CD14-positive monocyte (primary cell): ENCODE data around the gene MAST1. TPM values are rescaled to one million over a fixed set of nuclear protein-coding genes. Genes with fewer than 3 reads are reported as not detected.
A peak's percentile ranks its signal among the peaks of the same experiment; 100 is the strongest.

Experiments
- DNase-seq, 3 donors: peaks; one replicate each; pipeline ENCODE4 v3.0.0-alpha.2; 2011 to 2022
- H2AFZ ChIP-seq: 2 replicates; pipeline ENCODE4 v1.6.0; 2012; ENCODE audit warnings: mild to moderate bottlenecking, low read depth, low read length, inconsistent platforms; ENCODE audit not compliant: insufficient read depth, poor library complexity, severe bottlenecking
- H3K27ac ChIP-seq, 2 donors: 1 replicate in 1 of 2; 2 replicates in 1 of 2; pipeline ENCODE4 v1.5.1; 2012 to 2013; ENCODE audit warnings: low read length in 2 of 2, control low read depth in 1 of 2, inconsistent platforms in 1 of 2, low read depth in 1 of 2, mild to moderate bottlenecking in 1 of 2
- H3K27me3 ChIP-seq, 2 donors: one replicate each; pipeline versions ENCODE4 v1.6.0 to v1.6.1; 2011 to 2013; ENCODE audit warnings: low read length in 2 of 2; ENCODE audit not compliant: control insufficient read depth in 2 of 2, insufficient read depth in 2 of 2
- H3K36me3 ChIP-seq, 2 donors: replicated peaks in 1 of 2; 1 replicate in 1 of 2; 2 replicates in 1 of 2; pipeline versions ENCODE4 v1.5.1 to v1.6.1; 2012 to 2013; ENCODE audit warnings: low read length in 2 of 2, control low read depth in 1 of 2, inconsistent platforms in 1 of 2, mild to moderate bottlenecking in 1 of 2; ENCODE audit not compliant: insufficient read depth in 2 of 2, control insufficient read depth in 1 of 2
- H3K4me1 ChIP-seq, 2 donors: 1 replicate in 1 of 2; 2 replicates in 1 of 2; pipeline versions ENCODE4 v1.5.1 to v1.6.1; 2012 to 2013; ENCODE audit warnings: low read length in 2 of 2, control low read depth in 1 of 2, inconsistent platforms in 1 of 2, mild to moderate bottlenecking in 1 of 2, moderate library complexity in 1 of 2; ENCODE audit not compliant: insufficient read depth in 2 of 2, control insufficient read depth in 1 of 2
- H3K4me2 ChIP-seq: replicated peaks from 2 replicates; pipeline ENCODE3; 2012; ENCODE audit warnings: low read length, moderate library complexity, mild to moderate bottlenecking; ENCODE audit not compliant: poor library complexity, severe bottlenecking; ENCODE audit errors: extremely low read depth
- H3K4me3 ChIP-seq, 3 experiments: fragments of 200-600 bp in 1 of 3; sonication (generic) in 1 of 3; replicated peaks in 1 of 3; 1 replicate in 2 of 3; 2 replicates in 1 of 3; pipeline ENCODE4 v1.5.1; 2011 to 2013; ENCODE audit warnings: low read length in 3 of 3, mild to moderate bottlenecking in 3 of 3, control low read depth in 2 of 3, low read depth in 2 of 3, inconsistent platforms in 1 of 3, moderate library complexity in 1 of 3
- H3K79me2 ChIP-seq: 2 replicates; pipeline ENCODE4 v1.6.0; 2012; ENCODE audit warnings: mild to moderate bottlenecking, control low read depth, inconsistent platforms, low read length, moderate library complexity; ENCODE audit not compliant: insufficient read depth
- H3K9ac ChIP-seq: 2 replicates; pipeline ENCODE4 v1.6.0; 2017; ENCODE audit warnings: low read length, mild to moderate bottlenecking; ENCODE audit not compliant: insufficient read depth, poor library complexity, severe bottlenecking
- H3K9me3 ChIP-seq, 2 donors: replicated peaks in 1 of 2; 1 replicate in 1 of 2; 2 replicates in 1 of 2; pipeline versions ENCODE4 v1.5.1 to v1.6.1; 2012 to 2013; ENCODE audit warnings: low read length in 2 of 2, control low read depth in 1 of 2; ENCODE audit not compliant: control insufficient read depth in 1 of 2, insufficient read depth in 1 of 2
- H4K20me1 ChIP-seq: 2 replicates; pipeline ENCODE4 v1.6.0; 2012; ENCODE audit warnings: mild to moderate bottlenecking, low read length, control low read depth, moderate library complexity; ENCODE audit not compliant: insufficient read depth
- H3K27ac Mint-ChIP-seq, 7 donors: one replicate each; pipeline ENCODE4 v1.8.0; 2020; ENCODE audit warnings: mild to moderate bottlenecking in 7 of 7, mixed read lengths in 7 of 7, moderate library complexity in 6 of 7, inconsistent platforms in 2 of 7
- H3K27me3 Mint-ChIP-seq, 3 donors: one replicate each; pipeline ENCODE4 v1.8.0; 2021 to 2022; ENCODE audit warnings: low read depth in 3 of 3, mild to moderate bottlenecking in 3 of 3, mixed read lengths in 3 of 3, moderate library complexity in 3 of 3, inconsistent platforms in 1 of 3
- H3K36me3 Mint-ChIP-seq, 2 donors: one replicate each; pipeline ENCODE4 v1.8.0; 2020; ENCODE audit warnings: mixed read lengths in 2 of 2, inconsistent platforms in 1 of 2, mild to moderate bottlenecking in 1 of 2
- H3K4me1 Mint-ChIP-seq: one replicate; pipeline ENCODE4 v1.8.0; 2020; ENCODE audit warnings: mild to moderate bottlenecking, mixed read lengths
- H3K4me3 Mint-ChIP-seq, 2 donors: one replicate each; pipeline ENCODE4 v1.8.0; 2020; ENCODE audit warnings: mild to moderate bottlenecking in 2 of 2, mixed read lengths in 2 of 2, moderate library complexity in 1 of 2
- H3K9me3 Mint-ChIP-seq, 7 donors: one replicate each; pipeline ENCODE4 v1.8.0; 2020 to 2022; ENCODE audit warnings: mixed read lengths in 7 of 7, mild to moderate bottlenecking in 6 of 7, moderate library complexity in 6 of 7, inconsistent platforms in 2 of 7
- WGBS: methylation state at CpG from one replicate; pipeline ENCODE4 v1.1.5; 2013; ENCODE audit warnings: missing lambda C conversion rate; ENCODE audit not compliant: insufficient coverage; 5-methylcytosine and 5-hydroxymethylcytosine counted together
- intact Hi-C, 2 donors: fragments of 100-400 bp; cut with micrococcal nuclease; formaldehyde crosslinking; loops; one replicate each; pipeline versions ENCODE4 v1.15.0 to v1.15.1; 2023
- polyA plus RNA-seq, 3 donors: library from polyadenylated mRNA; depleted of rRNA in 1 of 3; unstranded in 2 of 3; stranded (reverse) in 1 of 3; fragments of 300-500 nt in 2 of 3; fragments of >200 nt in 1 of 3; fragmentation: Illumina TruSeq in 2 of 3; gene quantifications; 1 replicate in 2 of 3; 2 replicates in 1 of 3; pipeline ENCODE4 v1.2.3, GENCODE V29; 2012 to 2021
- TF ChIP-seq, protein P1 (sequence below): fragments of 200-600 bp; IDR thresholded peaks from one replicate; pipeline ENCODE4 v1.8.0; 2022; ENCODE audit warnings: antibody characterized with exemption, mild to moderate bottlenecking

MAST1 gene
- polyA plus RNA-seq, 3 donors = 0.28 to 3.6 (median 1.1) TPM

DNA sequence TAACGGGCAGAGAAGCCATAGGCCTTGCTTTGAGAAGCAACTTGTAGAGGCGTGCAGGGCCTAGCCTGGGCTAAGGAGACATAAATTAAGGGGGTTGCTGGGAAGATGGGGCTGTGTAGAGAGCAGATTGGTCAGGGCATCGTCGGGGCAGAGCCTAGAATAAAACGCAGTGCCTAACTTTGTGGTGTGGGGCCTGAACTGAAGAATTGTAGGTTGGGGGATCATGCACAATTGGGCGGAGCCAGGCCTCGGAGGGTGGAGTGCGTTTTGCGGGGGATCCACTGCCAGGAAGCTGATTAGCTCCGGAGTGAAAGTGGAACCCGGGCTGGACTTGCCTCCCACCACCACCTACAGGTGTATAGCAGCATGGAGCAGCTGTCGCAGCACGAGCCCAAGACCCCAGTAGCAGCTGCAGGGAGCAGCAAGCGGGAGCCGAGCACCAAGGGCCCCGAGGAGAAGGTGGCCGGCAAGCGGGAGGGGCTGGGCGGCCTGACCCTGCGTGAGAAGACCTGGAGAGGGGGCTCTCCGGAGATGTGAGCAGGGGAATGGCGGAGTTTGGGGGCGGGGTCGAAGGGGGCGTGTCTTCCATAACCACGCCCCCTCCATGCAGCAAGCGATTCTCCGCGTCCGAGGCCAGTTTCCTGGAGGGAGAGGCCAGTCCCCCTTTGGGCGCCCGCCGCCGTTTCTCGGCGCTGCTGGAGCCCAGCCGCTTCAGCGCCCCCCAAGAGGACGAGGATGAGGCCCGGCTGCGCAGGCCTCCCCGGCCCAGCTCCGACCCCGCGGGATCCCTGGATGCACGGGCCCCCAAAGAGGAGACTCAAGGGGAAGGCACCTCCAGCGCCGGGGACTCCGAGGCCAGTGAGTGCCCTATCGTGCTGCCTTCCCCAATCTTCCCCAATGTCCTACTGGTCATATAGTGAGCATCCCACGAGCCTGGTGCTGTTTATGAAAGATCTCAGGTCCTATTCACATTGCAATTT is 29.1 kb downstream of the MAST1 start:
- Histone ChIP-seq H4K20me1 (no peaks in the 10 kb centered on the region), H3K9me3 (no peaks in the 10 kb centered on the region), H3K4me2 (peak overlapping the region; percentile 93), H3K9ac (peak overlapping the region; percentile 61), H3K4me1 (peaks cover 12 to 13% of the 10 kb centered on the region in 2 donors), H2AFZ (peak overlapping the region; percentile 91), H3K79me2 (no peaks in the 10 kb centered on the region), H3K27me3 (peaks cover 0 to 2% of the 10 kb centered on the region in 2 donors), H3K27ac (no peak overlapping the region), H3K4me3 (peak overlapping the region; percentile 40 to 81 (median 44)), H3K36me3 (no peaks in the 10 kb centered on the region)
- WGBS = 3% methylated on average over 26 of the region's 51 CpGs
- H3K9me3 Mint-ChIP-seq = peaks cover 0 to 12% (median 0%) of the 10 kb centered on the region in 7 donors
- peaks cover 6% of the 10 kb centered on the region for H3K4me1 Mint-ChIP-seq
- peak; percentile 55 to 75 (median 62) for DNase-seq
- peak overlapping the region; percentile 65 to 82 for H3K4me3 Mint-ChIP-seq
- TF ChIP-seq, protein P1, sequence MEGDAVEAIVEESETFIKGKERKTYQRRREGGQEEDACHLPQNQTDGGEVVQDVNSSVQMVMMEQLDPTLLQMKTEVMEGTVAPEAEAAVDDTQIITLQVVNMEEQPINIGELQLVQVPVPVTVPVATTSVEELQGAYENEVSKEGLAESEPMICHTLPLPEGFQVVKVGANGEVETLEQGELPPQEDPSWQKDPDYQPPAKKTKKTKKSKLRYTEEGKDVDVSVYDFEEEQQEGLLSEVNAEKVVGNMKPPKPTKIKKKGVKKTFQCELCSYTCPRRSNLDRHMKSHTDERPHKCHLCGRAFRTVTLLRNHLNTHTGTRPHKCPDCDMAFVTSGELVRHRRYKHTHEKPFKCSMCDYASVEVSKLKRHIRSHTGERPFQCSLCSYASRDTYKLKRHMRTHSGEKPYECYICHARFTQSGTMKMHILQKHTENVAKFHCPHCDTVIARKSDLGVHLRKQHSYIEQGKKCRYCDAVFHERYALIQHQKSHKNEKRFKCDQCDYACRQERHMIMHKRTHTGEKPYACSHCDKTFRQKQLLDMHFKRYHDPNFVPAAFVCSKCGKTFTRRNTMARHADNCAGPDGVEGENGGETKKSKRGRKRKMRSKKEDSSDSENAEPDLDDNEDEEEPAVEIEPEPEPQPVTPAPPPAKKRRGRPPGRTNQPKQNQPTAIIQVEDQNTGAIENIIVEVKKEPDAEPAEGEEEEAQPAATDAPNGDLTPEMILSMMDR = no peak
- intact Hi-C loops = no loop called here
- no peaks in the 10 kb centered on the region for H3K36me3 Mint-ChIP-seq
- peak overlapping the region in 2 of 7 donors; percentile 35 to 38 for H3K27ac Mint-ChIP-seq
- H3K27me3 Mint-ChIP-seq = peaks cover 2 to 9% (median 9%) of the 10 kb centered on the region in 3 donors

DNA sequence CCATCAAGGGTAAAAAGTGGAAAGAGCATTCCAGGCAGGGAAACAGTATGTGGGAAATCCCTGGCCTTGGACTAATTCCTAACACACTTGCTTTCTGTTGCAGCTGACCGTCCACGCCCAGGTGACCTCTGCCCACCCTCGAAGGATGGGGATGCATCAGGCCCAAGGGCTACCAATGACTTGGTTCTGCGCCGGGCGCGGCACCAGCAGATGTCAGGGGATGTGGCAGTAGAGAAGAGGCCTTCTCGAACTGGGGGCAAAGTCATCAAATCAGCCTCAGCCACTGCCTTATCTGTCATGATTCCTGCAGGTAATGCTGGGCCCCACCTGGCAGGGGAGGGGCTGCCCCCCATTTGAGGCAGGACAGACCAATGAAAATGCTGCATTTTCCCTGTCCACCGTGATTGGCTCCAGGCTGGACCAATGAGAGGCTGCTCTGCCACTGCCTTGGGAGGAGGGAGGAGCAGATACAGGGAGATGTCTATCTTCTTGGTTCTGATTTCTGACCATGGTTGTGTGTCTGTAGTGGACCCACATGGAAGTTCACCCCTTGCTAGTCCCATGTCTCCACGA is 30.3 kb downstream of the MAST1 start:
- H3K27ac Mint-ChIP-seq = no peak overlapping the region
- peak overlapping the region in 1 of 2 donors; percentile 26 for H3K4me3 Mint-ChIP-seq

More for the DNA sequence above, 30.3 kb downstream of the MAST1 start:
- Histone ChIP-seq H3K36me3 (no peaks in the 10 kb centered on the region), H3K9me3 (peaks cover 0 to 10% of the 10 kb centered on the region in 2 donors), H2AFZ (no peak overlapping the region), H3K27ac (no peak overlapping the region), H3K27me3 (peaks cover 0 to 2% of the 10 kb centered on the region in 2 donors), H3K79me2 (no peaks in the 10 kb centered on the region), H3K9ac (no peak overlapping the region), H3K4me1 (peaks cover 12 to 13% of the 10 kb centered on the region in 2 donors), H3K4me2 (no peak overlapping the region), H4K20me1 (no peaks in the 10 kb centered on the region), H3K4me3 (no peak overlapping the region)
- peaks cover 11% of the 10 kb centered on the region for H3K4me1 Mint-ChIP-seq
- TF ChIP-seq, protein P1 = no peak
- 94% methylated on average over 9 of the region's 10 CpGs for WGBS
- DNase-seq = no peak
- H3K36me3 Mint-ChIP-seq = peaks cover 0 to 10% of the 10 kb centered on the region in 2 donors
- peaks cover 3 to 9% (median 9%) of the 10 kb centered on the region in 3 donors for H3K27me3 Mint-ChIP-seq
- peaks cover 6 to 20% (median 10%) of the 10 kb centered on the region in 7 donors for H3K9me3 Mint-ChIP-seq
- intact Hi-C loops = no loop called here
